Karpas-422 (cell line): ENCODE results near the gene KCNJ12. TPM values are rescaled to one million over a fixed set of nuclear protein-coding genes. Genes with fewer than 3 reads are reported as not detected.
"Not testable (repeated sequence)": the region's sequence is repeated elsewhere in the genome, so short reads cannot be mapped to it uniquely, and the experiment has no call there.

ENCODE experiments used
- DNase-seq: peaks from one replicate; pipeline ENCODE4 v3.0.0-alpha.2; 2015
- H2AFZ ChIP-seq: fragments of 200-600 bp; sonication (generic); 2 replicates; pipeline ENCODE4 v1.6.1; 2014; ENCODE audit warnings: antibody characterized with exemption, low read length, mixed read lengths
- H3K27ac ChIP-seq: fragments of 200-600 bp; sonication (generic); 2 replicates; pipeline ENCODE4 v1.5.1; 2014; ENCODE audit warnings: mild to moderate bottlenecking, low read length, moderate library complexity
- H3K27me3 ChIP-seq: fragments of 200-600 bp; sonication (generic); 2 replicates; pipeline ENCODE4 v1.6.1; 2014; ENCODE audit warnings: low read length, mixed read lengths
- H3K36me3 ChIP-seq: fragments of 200-600 bp; sonication (generic); 2 replicates; pipeline ENCODE4 v1.6.1; 2014; ENCODE audit warnings: low read length, mixed read lengths; ENCODE audit not compliant: insufficient read depth
- H3K4me1 ChIP-seq: fragments of 200-600 bp; sonication (generic); 2 replicates; pipeline ENCODE4 v1.6.1; 2014; ENCODE audit warnings: mild to moderate bottlenecking, low read length, mixed read lengths
- H3K4me2 ChIP-seq: fragments of 200-600 bp; sonication (generic); 2 replicates; pipeline ENCODE4 v1.6.1; 2014; ENCODE audit warnings: low read length, low read depth, mild to moderate bottlenecking; ENCODE audit not compliant: poor library complexity, severe bottlenecking
- H3K4me3 ChIP-seq: fragments of 200-600 bp; sonication (generic); 2 replicates; pipeline ENCODE4 v1.5.1; 2014; ENCODE audit warnings: mild to moderate bottlenecking, antibody characterized with exemption, low read length, mixed read lengths
- H3K79me2 ChIP-seq: fragments of 200-600 bp; sonication (generic); 2 replicates; pipeline ENCODE4 v1.6.1; 2014; ENCODE audit warnings: mild to moderate bottlenecking, low read length, mixed read lengths
- H3K9ac ChIP-seq: fragments of 200-600 bp; sonication (generic); 2 replicates; pipeline ENCODE4 v1.6.0; 2014; ENCODE audit warnings: low read length
- H3K9me2 ChIP-seq: fragments of 200-600 bp; sonication (generic), shearing (Covaris generic); replicated peaks from 2 replicates; pipeline ENCODE4 v1.6.0; 2014; ENCODE audit warnings: mild to moderate bottlenecking, low read length, moderate library complexity; ENCODE audit not compliant: insufficient read depth
- H3K9me3 ChIP-seq: fragments of 300-700, 200-600 bp; sonication (generic); 2 replicates; pipeline ENCODE4 v1.6.1; 2014; ENCODE audit warnings: low read length, mixed read lengths
- H4K20me1 ChIP-seq: fragments of 200-600 bp; sonication (generic); 2 replicates; pipeline ENCODE4 v1.6.1; 2014; ENCODE audit warnings: mild to moderate bottlenecking, antibody characterized with exemption, low read length, low read depth; ENCODE audit not compliant: insufficient read depth
- total RNA-seq: library from RNA; depleted of rRNA; stranded (reverse); fragments of >200 nt; shearing (Covaris generic); gene quantifications from 2 replicates; pipeline ENCODE4 v1.2.3, GENCODE V29; 2014; ENCODE audit warnings: low replicate concordance

KCNJ12 gene
- total RNA-seq, 1 experiment from 2014 or later = 0.22 TPM

GRCh38 chr17:21452377-21453143 lies 76.4 kb downstream of the KCNJ12 start:
- H4K20me1 ChIP-seq = no peaks in the 10 kb centered on the region
- no peak overlapping the region for H3K27ac ChIP-seq
- H3K27me3 ChIP-seq = peaks cover 2% of the 10 kb centered on the region; the same call in 1 of the 2 replicates
- no peak overlapping the region for H3K4me3 ChIP-seq
- no peaks in the 10 kb centered on the region for H3K9me3 ChIP-seq
- H3K9me2 ChIP-seq = no peaks in the 10 kb centered on the region
- H3K4me2 ChIP-seq = no peak overlapping the region
- no peak overlapping the region for H2AFZ ChIP-seq
- H3K36me3 ChIP-seq = no peaks in the 10 kb centered on the region
- no peak overlapping the region for H3K9ac ChIP-seq
- peaks cover 32% of the 10 kb centered on the region for H3K4me1 ChIP-seq
- H3K79me2 ChIP-seq = no peaks in the 10 kb centered on the region
- peak; percentile 70 for DNase-seq

GRCh38 chr17:21453144-21453898 lies 77.2 kb downstream of the KCNJ12 start:
- no peak overlapping the region for H2AFZ ChIP-seq
- H3K9me3 ChIP-seq = no peaks in the 10 kb centered on the region
- H3K4me3 ChIP-seq = no peak overlapping the region
- H3K9me2 ChIP-seq = no peaks in the 10 kb centered on the region
- no peak overlapping the region for H3K4me2 ChIP-seq
- H3K27ac ChIP-seq = no peak overlapping the region
- H3K9ac ChIP-seq = no peak overlapping the region
- H4K20me1 ChIP-seq = no peaks in the 10 kb centered on the region
- DNase-seq = no peak
- no peaks in the 10 kb centered on the region for H3K36me3 ChIP-seq
- H3K79me2 ChIP-seq = no peaks in the 10 kb centered on the region
- H3K4me1 ChIP-seq = peaks cover 31% of the 10 kb centered on the region
- peaks cover 2% of the 10 kb centered on the region; the same call in 1 of the 2 replicates for H3K27me3 ChIP-seq

DNA sequence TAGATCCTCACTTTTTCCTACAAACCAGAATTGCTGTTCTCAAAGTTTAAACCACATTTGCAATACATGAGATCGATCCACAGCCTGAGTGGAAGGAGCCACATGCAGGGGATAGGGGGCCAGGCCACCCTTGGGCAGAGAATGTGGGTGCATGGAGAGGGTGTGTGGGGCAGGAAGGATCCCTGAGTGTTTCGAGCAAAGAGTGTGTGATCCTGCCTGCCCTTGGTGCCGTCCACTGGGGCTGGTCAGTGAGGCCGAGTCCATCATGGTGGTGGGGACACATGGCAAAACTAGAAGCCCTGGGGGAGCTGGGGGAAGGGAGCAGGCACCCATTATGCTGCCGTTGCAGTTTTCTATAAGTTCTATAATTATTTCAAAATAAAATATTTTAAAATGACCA lies 77.8 kb downstream of the KCNJ12 start:
- not testable (repeated sequence) for H3K9me3 ChIP-seq, H3K9ac ChIP-seq, H4K20me1 ChIP-seq, H2AFZ ChIP-seq, H3K27ac ChIP-seq, DNase-seq, H3K79me2 ChIP-seq, H3K4me2 ChIP-seq, H3K36me3 ChIP-seq, H3K4me3 ChIP-seq, H3K27me3 ChIP-seq, H3K9me2 ChIP-seq
- H3K4me1 ChIP-seq = peaks cover 27% of the 10 kb centered on the region

DNA sequence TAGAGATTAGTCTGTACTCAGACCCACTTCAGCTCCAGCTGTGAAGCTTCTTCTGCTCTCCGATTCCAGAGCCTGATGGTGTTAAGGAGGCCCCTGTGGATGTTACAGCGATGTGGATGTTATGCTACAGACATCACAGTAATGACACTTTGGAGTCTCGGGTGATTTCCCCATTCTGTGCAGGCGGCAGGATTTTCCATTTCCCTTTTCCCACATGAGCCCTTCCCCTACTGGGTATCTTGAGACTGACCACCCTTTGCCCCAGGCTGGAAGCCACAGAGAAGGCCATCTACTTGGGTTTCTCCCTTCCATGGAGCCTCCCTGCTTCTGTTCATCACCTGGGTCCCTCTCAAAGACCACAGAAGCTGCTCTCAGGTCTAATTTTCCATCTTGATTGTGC lies 78.3 kb downstream of the KCNJ12 start:
- no peaks in the 10 kb centered on the region for H3K9me3 ChIP-seq
- H3K4me3 ChIP-seq = no peak overlapping the region
- no peak overlapping the region for H3K27ac ChIP-seq
- no peaks in the 10 kb centered on the region for H3K36me3 ChIP-seq
- no peak for DNase-seq
- H3K79me2 ChIP-seq = no peaks in the 10 kb centered on the region
- H3K9ac ChIP-seq = no peak overlapping the region
- H3K4me1 ChIP-seq = peaks cover 27% of the 10 kb centered on the region
- H3K9me2 ChIP-seq = no peaks in the 10 kb centered on the region
- H3K4me2 ChIP-seq = no peak overlapping the region
- peaks cover 2% of the 10 kb centered on the region; the same call in 1 of the 2 replicates for H3K27me3 ChIP-seq
- H4K20me1 ChIP-seq = no peaks in the 10 kb centered on the region
- no peak overlapping the region for H2AFZ ChIP-seq

DNA sequence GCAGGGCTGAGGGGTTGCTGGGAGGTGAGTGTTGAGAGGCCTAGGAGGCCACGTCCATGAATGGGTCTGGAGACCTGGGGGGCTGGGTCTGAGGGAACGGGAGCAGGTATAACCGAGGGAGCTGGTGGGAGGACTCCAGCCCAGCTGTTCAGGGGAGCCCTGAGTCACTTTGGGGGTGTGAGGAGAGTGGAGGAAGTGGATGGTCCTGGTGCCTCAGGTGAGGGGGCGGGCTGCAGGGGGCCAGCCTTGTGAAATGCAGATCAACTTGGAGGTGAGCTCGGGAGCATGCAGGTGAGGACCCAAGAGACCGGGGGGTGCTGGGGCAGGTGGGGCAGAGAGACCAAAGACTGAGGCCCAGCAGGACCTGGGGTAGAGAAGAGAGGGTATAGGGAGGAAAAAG lies 79.6 kb downstream of the KCNJ12 start:
- Histone ChIP-seq H3K4me1 (peaks cover 17% of the 10 kb centered on the region), H3K36me3 (no peaks in the 10 kb centered on the region), H3K9me2 (no peaks in the 10 kb centered on the region), H3K79me2 (no peaks in the 10 kb centered on the region), H3K9me3 (no peaks in the 10 kb centered on the region), H3K27me3 (peaks cover 2% of the 10 kb centered on the region; the same call in 1 of the 2 replicates), H3K4me3 (no peak overlapping the region), H3K9ac (no peak overlapping the region), H3K4me2 (no peak overlapping the region), H2AFZ (no peak overlapping the region), H4K20me1 (no peaks in the 10 kb centered on the region), H3K27ac (no peak overlapping the region)
- no peak for DNase-seq

DNA sequence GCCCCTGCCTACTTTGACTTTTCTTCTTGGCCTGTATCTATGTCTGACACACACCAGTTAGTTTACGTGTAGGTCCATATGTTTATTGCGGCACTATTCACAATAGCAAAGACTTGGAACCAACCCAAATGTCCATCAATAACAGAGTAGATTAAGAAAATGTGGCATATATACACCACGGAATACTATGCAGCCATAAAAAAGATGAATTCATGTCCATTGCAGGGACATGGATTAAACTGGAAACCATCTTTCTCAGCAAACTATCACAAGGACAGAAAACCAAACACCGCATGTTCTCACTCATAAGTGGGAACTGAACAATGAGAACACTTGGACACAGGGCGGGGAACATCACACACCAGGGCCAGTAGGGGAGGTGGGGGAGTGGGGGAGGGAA lies 80.3 kb downstream of the KCNJ12 start:
- not testable (repeated sequence) for H3K9me3 ChIP-seq, H3K4me2 ChIP-seq, H3K27me3 ChIP-seq, H3K36me3 ChIP-seq, H3K79me2 ChIP-seq, H3K9me2 ChIP-seq, H3K4me3 ChIP-seq, DNase-seq, H3K9ac ChIP-seq, H2AFZ ChIP-seq, H3K27ac ChIP-seq, H4K20me1 ChIP-seq
- H3K4me1 ChIP-seq = peaks cover 17% of the 10 kb centered on the region

GRCh38 chr17:21457051-21458026 lies 81.2 kb downstream of the KCNJ12 start:
- Histone ChIP-seq H3K9me2 (no peaks in the 10 kb centered on the region), H4K20me1 (no peaks in the 10 kb centered on the region), H3K4me2 (no peak overlapping the region), H3K36me3 (no peaks in the 10 kb centered on the region), H3K79me2 (no peaks in the 10 kb centered on the region), H3K9ac (no peak overlapping the region), H3K27ac (no peak overlapping the region), H3K9me3 (no peaks in the 10 kb centered on the region), H3K4me1 (peaks cover 14% of the 10 kb centered on the region), H3K27me3 (peaks cover 2% of the 10 kb centered on the region; the same call in 1 of the 2 replicates), H3K4me3 (no peak overlapping the region), H2AFZ (no peak overlapping the region)
- DNase-seq = peak; percentile 96
